ENCODE data around the gene MT1E.
"Not testable (repeated sequence)": the region's sequence is repeated elsewhere in the genome, so short reads cannot be mapped to it uniquely, and the experiment has no call there.

Gene MT1E

GRCh38 chr16:56672171-56672570 is 46.6 kb downstream of the MT1E start:
- DNase-seq (ENCODE audit: low read depth in 2 of 2), result not testable (repeated sequence)

GRCh38 chr16:56672761-56673536 is 47.4 kb downstream of the MT1E start:
- DNase-seq (ENCODE audit: low read depth in 2 of 2), result no peak

DNA sequence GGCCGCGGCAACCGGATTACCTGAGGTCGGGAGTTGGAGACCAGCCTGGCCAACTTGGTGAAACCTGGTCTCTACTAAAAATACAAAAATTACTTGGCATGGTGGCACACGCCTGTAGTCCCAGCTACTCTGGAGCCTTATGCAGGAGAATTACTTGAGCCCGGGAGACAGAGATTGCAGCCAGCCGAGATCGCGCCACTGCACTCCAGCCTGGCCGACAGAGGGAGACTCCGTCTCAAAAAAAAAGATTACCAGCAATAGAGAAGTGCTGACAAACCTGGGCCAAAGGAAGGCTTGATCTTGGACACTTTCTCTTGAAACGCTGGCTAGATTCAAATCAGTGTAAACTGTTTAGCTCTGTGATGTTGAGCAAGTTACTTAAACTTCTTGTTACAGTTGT is 48.3 kb downstream of the MT1E start:
- DNase-seq (ENCODE audit: low read depth in 2 of 2), result no peak

GRCh38 chr16:56674570-56674969 is 49.0 kb downstream of the MT1E start:
- DNase-seq (ENCODE audit: low read depth in 2 of 2), result not testable (repeated sequence)

GRCh38 chr16:56675685-56676210 is 50.2 kb downstream of the MT1E start:
- no peak for DNase-seq (ENCODE audit: low read depth in 2 of 2)
